ENCODE data around the gene KLHL29.

GRCh38 chr2:23561088-23561487 is 176.1 kb downstream of the KLHL29 start:
- TF ChIP-seq POLR2AphosphoS5 (IDR thresholded peaks at IDR 0.05; ENCODE audit: low read depth, low read length), result no peak
- TF ChIP-seq, protein P1, sequence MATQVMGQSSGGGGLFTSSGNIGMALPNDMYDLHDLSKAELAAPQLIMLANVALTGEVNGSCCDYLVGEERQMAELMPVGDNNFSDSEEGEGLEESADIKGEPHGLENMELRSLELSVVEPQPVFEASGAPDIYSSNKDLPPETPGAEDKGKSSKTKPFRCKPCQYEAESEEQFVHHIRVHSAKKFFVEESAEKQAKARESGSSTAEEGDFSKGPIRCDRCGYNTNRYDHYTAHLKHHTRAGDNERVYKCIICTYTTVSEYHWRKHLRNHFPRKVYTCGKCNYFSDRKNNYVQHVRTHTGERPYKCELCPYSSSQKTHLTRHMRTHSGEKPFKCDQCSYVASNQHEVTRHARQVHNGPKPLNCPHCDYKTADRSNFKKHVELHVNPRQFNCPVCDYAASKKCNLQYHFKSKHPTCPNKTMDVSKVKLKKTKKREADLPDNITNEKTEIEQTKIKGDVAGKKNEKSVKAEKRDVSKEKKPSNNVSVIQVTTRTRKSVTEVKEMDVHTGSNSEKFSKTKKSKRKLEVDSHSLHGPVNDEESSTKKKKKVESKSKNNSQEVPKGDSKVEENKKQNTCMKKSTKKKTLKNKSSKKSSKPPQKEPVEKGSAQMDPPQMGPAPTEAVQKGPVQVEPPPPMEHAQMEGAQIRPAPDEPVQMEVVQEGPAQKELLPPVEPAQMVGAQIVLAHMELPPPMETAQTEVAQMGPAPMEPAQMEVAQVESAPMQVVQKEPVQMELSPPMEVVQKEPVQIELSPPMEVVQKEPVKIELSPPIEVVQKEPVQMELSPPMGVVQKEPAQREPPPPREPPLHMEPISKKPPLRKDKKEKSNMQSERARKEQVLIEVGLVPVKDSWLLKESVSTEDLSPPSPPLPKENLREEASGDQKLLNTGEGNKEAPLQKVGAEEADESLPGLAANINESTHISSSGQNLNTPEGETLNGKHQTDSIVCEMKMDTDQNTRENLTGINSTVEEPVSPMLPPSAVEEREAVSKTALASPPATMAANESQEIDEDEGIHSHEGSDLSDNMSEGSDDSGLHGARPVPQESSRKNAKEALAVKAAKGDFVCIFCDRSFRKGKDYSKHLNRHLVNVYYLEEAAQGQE (IDR thresholded peaks at IDR 0.05; ENCODE audit: insufficient read depth in 1 of 2, low read depth in 2 of 2, low read length in 2 of 2), result no peak
- no peak for TF ChIP-seq TAF1 (IDR thresholded peaks at IDR 0.05; ENCODE audit: borderline replicate concordance, insufficient read depth, low read length)
